Measurements from ENCODE around the gene CEPT1. TPM values are rescaled to one million over a fixed set of nuclear protein-coding genes. Genes with fewer than 3 reads are reported as not detected.
A peak's percentile ranks its signal among the peaks of the same experiment; 100 is the strongest.
"Not testable (repeated sequence)": the region's sequence is repeated elsewhere in the genome, so short reads cannot be mapped to it uniquely, and the experiment has no call there.

CEPT1 gene
- total RNA-seq, 1 donor from 2014 or later = 127 TPM

- DNase-seq (ENCODE audit: low spot score) = no peak
- TF ChIP-seq CTCF (IDR thresholded peaks at IDR 0.05; ENCODE audit: unreplicated experiment) = no peak
- H3K27ac Mint-ChIP-seq (ENCODE audit: unreplicated experiment) = no peak overlapping the region
- H3K27me3 Mint-ChIP-seq (ENCODE audit: unreplicated experiment) = peaks cover 4% of the 10 kb centered on the region
- peaks cover 3% of the 10 kb centered on the region for H3K36me3 Mint-ChIP-seq (ENCODE audit: low read depth, unreplicated experiment)
- peaks cover 46% of the 10 kb centered on the region for H3K4me1 Mint-ChIP-seq (ENCODE audit: unreplicated experiment)
- no peaks in the 10 kb centered on the region for H3K9me3 Mint-ChIP-seq (ENCODE audit: unreplicated experiment)
- H3K4me3 Mint-ChIP-seq (ENCODE audit: unreplicated experiment) = no peak overlapping the region
Measured at GRCh38 chr1:111211921-111212320, 71.9 kb downstream of the CEPT1 start.

- H3K27ac Mint-ChIP-seq (ENCODE audit: unreplicated experiment) = peak overlapping the region; percentile 89
- no peak overlapping the region for H3K4me3 Mint-ChIP-seq (ENCODE audit: unreplicated experiment)
- H3K27me3 Mint-ChIP-seq (ENCODE audit: unreplicated experiment) = peaks cover 4% of the 10 kb centered on the region
- no peaks in the 10 kb centered on the region for H3K9me3 Mint-ChIP-seq (ENCODE audit: unreplicated experiment)
- DNase-seq (ENCODE audit: low spot score) = no peak
- H3K4me1 Mint-ChIP-seq (ENCODE audit: unreplicated experiment) = peaks cover 51% of the 10 kb centered on the region
- H3K36me3 Mint-ChIP-seq (ENCODE audit: low read depth, unreplicated experiment) = peaks cover 3% of the 10 kb centered on the region
- TF ChIP-seq CTCF (IDR thresholded peaks at IDR 0.05; ENCODE audit: unreplicated experiment) = no peak
Measured at GRCh38 chr1:111212634-111213335, 72.8 kb downstream of the CEPT1 start.

GRCh38 chr1:111213412-111213811, 73.4 kb downstream of the CEPT1 start:
- H3K4me1 Mint-ChIP-seq (ENCODE audit: unreplicated experiment) = peaks cover 54% of the 10 kb centered on the region
- H3K4me3 Mint-ChIP-seq (ENCODE audit: unreplicated experiment) = no peak overlapping the region
- peak overlapping the region; percentile 89 for H3K27ac Mint-ChIP-seq (ENCODE audit: unreplicated experiment)
- no peaks in the 10 kb centered on the region for H3K9me3 Mint-ChIP-seq (ENCODE audit: unreplicated experiment)
- peaks cover 3% of the 10 kb centered on the region for H3K36me3 Mint-ChIP-seq (ENCODE audit: low read depth, unreplicated experiment)
- no peak for DNase-seq (ENCODE audit: low spot score)
- H3K27me3 Mint-ChIP-seq (ENCODE audit: unreplicated experiment) = peaks cover 4% of the 10 kb centered on the region
- TF ChIP-seq CTCF (IDR thresholded peaks at IDR 0.05; ENCODE audit: unreplicated experiment) = no peak

- H3K9me3 Mint-ChIP-seq (ENCODE audit: unreplicated experiment) = no peaks in the 10 kb centered on the region
- H3K27ac Mint-ChIP-seq (ENCODE audit: unreplicated experiment) = peak overlapping the region; percentile 32
- DNase-seq (ENCODE audit: low spot score) = no peak
- TF ChIP-seq CTCF (IDR thresholded peaks at IDR 0.05; ENCODE audit: unreplicated experiment) = no peak
- H3K4me3 Mint-ChIP-seq (ENCODE audit: unreplicated experiment) = no peak overlapping the region
- peaks cover 3% of the 10 kb centered on the region for H3K36me3 Mint-ChIP-seq (ENCODE audit: low read depth, unreplicated experiment)
- peaks cover 53% of the 10 kb centered on the region for H3K4me1 Mint-ChIP-seq (ENCODE audit: unreplicated experiment)
- H3K27me3 Mint-ChIP-seq (ENCODE audit: unreplicated experiment) = peaks cover 4% of the 10 kb centered on the region
Measured at GRCh38 chr1:111214074-111214801, 74.2 kb downstream of the CEPT1 start.

GRCh38 chr1:111214884-111215283, 74.9 kb downstream of the CEPT1 start:
- peaks cover 4% of the 10 kb centered on the region for H3K27me3 Mint-ChIP-seq (ENCODE audit: unreplicated experiment)

GRCh38 chr1:111215285-111215684, 75.3 kb downstream of the CEPT1 start:
- not testable (repeated sequence) for H3K4me3 Mint-ChIP-seq (ENCODE audit: unreplicated experiment); H3K27me3 Mint-ChIP-seq (ENCODE audit: unreplicated experiment); DNase-seq (ENCODE audit: low spot score); H3K36me3 Mint-ChIP-seq (ENCODE audit: low read depth, unreplicated experiment); H3K9me3 Mint-ChIP-seq (ENCODE audit: unreplicated experiment)
- Mint-ChIP-seq H3K27ac (ENCODE audit: unreplicated experiment) (peak overlapping the region; percentile 83), H3K4me1 (ENCODE audit: unreplicated experiment) (peaks cover 63% of the 10 kb centered on the region)

More at GRCh38 chr1:111214884-111215283, 74.9 kb downstream of the CEPT1 start:
- Mint-ChIP-seq H3K27ac (ENCODE audit: unreplicated experiment) (peak overlapping the region; percentile 32), H3K4me3 (ENCODE audit: unreplicated experiment) (no peak overlapping the region), H3K4me1 (ENCODE audit: unreplicated experiment) (peaks cover 59% of the 10 kb centered on the region), H3K9me3 (ENCODE audit: unreplicated experiment) (no peaks in the 10 kb centered on the region), H3K36me3 (ENCODE audit: low read depth, unreplicated experiment) (peaks cover 3% of the 10 kb centered on the region)
- TF ChIP-seq CTCF (IDR thresholded peaks at IDR 0.05; ENCODE audit: unreplicated experiment) = no peak
- DNase-seq (ENCODE audit: low spot score) = no peak
